ENCODE results near the gene NLRC3. TPM values are rescaled to one million over a fixed set of nuclear protein-coding genes. Genes with fewer than 3 reads are reported as not detected.

NLRC3 gene
- total RNA-seq, 1 experiment from 2014 or later, result 0.15 TPM

GRCh38 chr16:3582276-3583165 lies 5.3 kb upstream of the NLRC3 start:
- no peaks in the 10 kb centered on the region for H3K9me3 ChIP-seq (ENCODE audit: control insufficient read depth in 1 of 2, insufficient read depth in 1 of 2, low read depth in 1 of 2, low read length in 2 of 2)
- H3K27me3 ChIP-seq (ENCODE audit: insufficient read depth, low read length), result no peaks in the 10 kb centered on the region
- H3K79me2 ChIP-seq (ENCODE audit: insufficient read depth, low read length), result no peaks in the 10 kb centered on the region
- intact Hi-C loops (cut with micrococcal nuclease), result no loop called here
- H3K4me2 ChIP-seq (ENCODE audit: low read length), result no peak overlapping the region
- ChIA-PET CTCF (no interaction called here), RAD21 (ENCODE audit: low non-redundant PET in 1 of 2, low total read pairs in 2 of 2, uncharacterized antibody in 2 of 2, unreplicated experiment in 2 of 2) (no interaction called here), POLR2A (no interaction called here)
- H3K36me3 ChIP-seq (ENCODE audit: control insufficient read depth in 1 of 2, insufficient read depth in 2 of 2, low read length in 2 of 2), result no peaks in the 10 kb centered on the region; a peak in 1 of 4 replicates
- ATAC-seq (no peak), DNase-seq (ENCODE audit: low read depth, low spot score) (no peak)
- H2AFZ ChIP-seq (ENCODE audit: low read depth, low read length, poor library complexity, severe bottlenecking), result no peak overlapping the region
- H3K9me2 ChIP-seq (ENCODE audit: insufficient read depth), result no peaks in the 10 kb centered on the region
- peaks cover 9 to 10% of the 10 kb centered on the region in 2 experiments for H3K4me1 ChIP-seq (ENCODE audit: control insufficient read depth in 1 of 2, insufficient read depth in 2 of 2, low read length in 2 of 2)
- H4K20me1 ChIP-seq (ENCODE audit: insufficient read depth), result no peaks in the 10 kb centered on the region
- no TSS peak for BruUV-seq (replicated peaks)
- H3K4me3 ChIP-seq (replicated peaks in 1 of 2; ENCODE audit: low read depth in 1 of 2, low read length in 2 of 2), result no peak overlapping the region
- TF ChIP-seq ZBTB33 (IDR thresholded peaks at IDR 0.05; ENCODE audit: extremely low read depth, insufficient replicate concordance, low read length) (no peak), TCF7L2 (IDR thresholded peaks at IDR 0.05; ENCODE audit: borderline replicate concordance, extremely low read depth, insufficient read depth, insufficient read length) (no peak), REST (IDR thresholded peaks at IDR 0.05; ENCODE audit: low read depth) (no peak), POLR2A (IDR thresholded peaks at IDR 0.05; ENCODE audit: borderline replicate concordance, extremely low read depth, insufficient read depth, insufficient read length) (no peak), ZFX (IDR thresholded peaks at IDR 0.05) (no peak), CEBPB (IDR thresholded peaks at IDR 0.05; ENCODE audit: low read depth) (no peak), EZH2phosphoT487 (IDR thresholded peaks at IDR 0.05; ENCODE audit: borderline replicate concordance) (no peak), YY1 (IDR thresholded peaks at IDR 0.05; ENCODE audit: extremely low read depth, insufficient replicate concordance, low read depth, low read length) (no peak)
- H3K9ac ChIP-seq (ENCODE audit: low read length), result no peak overlapping the region
- no peak overlapping the region for H3K27ac ChIP-seq (ENCODE audit: low read depth, low read length)
